Neural crest cell (in vitro differentiated cells): Measurements from ENCODE around the gene ISCA1. TPM values are rescaled to one million over a fixed set of nuclear protein-coding genes. Genes with fewer than 3 reads are reported as not detected.
"Not testable (repeated sequence)": the region's sequence is repeated elsewhere in the genome, so short reads cannot be mapped to it uniquely, and the experiment has no call there.

Experiments
- DNase-seq: peaks from one replicate; pipeline ENCODE4 v3.0.0; 2021; ENCODE audit warnings: low read depth, mixed read lengths, low spot score
- H3K27ac Mint-ChIP-seq: one replicate; pipeline ENCODE4 v1.8.0; 2021; ENCODE audit warnings: mild to moderate bottlenecking, mixed read lengths; ENCODE audit not compliant: unreplicated experiment
- H3K27me3 Mint-ChIP-seq: 2 replicates; pipeline ENCODE4 v1.8.0; 2021; ENCODE audit warnings: low read depth, mild to moderate bottlenecking, mixed read lengths
- H3K36me3 Mint-ChIP-seq: 2 replicates; pipeline ENCODE4 v1.8.0; 2021; ENCODE audit warnings: low read depth, mild to moderate bottlenecking, mixed read lengths
- H3K4me1 Mint-ChIP-seq: 2 replicates; pipeline ENCODE4 v1.8.0; 2021; ENCODE audit warnings: mixed read lengths
- H3K4me3 Mint-ChIP-seq: one replicate; pipeline ENCODE4 v1.8.0; 2021; ENCODE audit warnings: mild to moderate bottlenecking, mixed read lengths
- H3K9me3 Mint-ChIP-seq: 2 replicates; pipeline ENCODE4 v1.8.0; 2021; ENCODE audit warnings: mixed read lengths
- total RNA-seq: library from RNA; stranded (reverse); gene quantifications from 2 replicates; pipeline ENCODE4 v1.2.1, GENCODE V29; 2021
- TF ChIP-seq, protein P1 (sequence below): fragments of 200-600 bp; sonication (generic); conservative IDR thresholded peaks from 2 replicates; pipeline ENCODE4 v1.5.0; 2021; ENCODE audit warnings: antibody characterized with exemption, mild to moderate bottlenecking

The ISCA1 gene
- total RNA-seq, 1 donor from 2014 or later, result 17.3 TPM

DNA sequence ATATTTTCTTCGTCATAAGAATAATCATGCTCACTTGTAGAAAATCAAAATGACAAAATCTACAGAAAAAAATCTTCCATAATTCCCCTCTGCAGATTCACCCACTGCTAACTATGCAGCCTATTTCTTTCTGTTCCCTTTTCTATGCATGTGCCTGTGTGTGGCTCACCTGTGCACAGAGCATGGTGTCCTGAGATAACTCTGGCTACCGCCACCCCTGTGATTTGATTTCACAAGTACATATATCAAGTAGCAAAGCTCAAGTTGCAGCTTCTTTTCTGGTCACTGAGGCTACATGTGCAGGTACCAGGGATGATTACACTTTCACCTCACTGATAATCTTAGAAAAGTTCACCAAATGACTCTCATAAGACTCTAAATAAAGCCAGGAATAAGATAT is 18.4 kb upstream of the ISCA1 start:
- TF ChIP-seq, protein P1, sequence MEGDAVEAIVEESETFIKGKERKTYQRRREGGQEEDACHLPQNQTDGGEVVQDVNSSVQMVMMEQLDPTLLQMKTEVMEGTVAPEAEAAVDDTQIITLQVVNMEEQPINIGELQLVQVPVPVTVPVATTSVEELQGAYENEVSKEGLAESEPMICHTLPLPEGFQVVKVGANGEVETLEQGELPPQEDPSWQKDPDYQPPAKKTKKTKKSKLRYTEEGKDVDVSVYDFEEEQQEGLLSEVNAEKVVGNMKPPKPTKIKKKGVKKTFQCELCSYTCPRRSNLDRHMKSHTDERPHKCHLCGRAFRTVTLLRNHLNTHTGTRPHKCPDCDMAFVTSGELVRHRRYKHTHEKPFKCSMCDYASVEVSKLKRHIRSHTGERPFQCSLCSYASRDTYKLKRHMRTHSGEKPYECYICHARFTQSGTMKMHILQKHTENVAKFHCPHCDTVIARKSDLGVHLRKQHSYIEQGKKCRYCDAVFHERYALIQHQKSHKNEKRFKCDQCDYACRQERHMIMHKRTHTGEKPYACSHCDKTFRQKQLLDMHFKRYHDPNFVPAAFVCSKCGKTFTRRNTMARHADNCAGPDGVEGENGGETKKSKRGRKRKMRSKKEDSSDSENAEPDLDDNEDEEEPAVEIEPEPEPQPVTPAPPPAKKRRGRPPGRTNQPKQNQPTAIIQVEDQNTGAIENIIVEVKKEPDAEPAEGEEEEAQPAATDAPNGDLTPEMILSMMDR, result no peak
- peaks cover 5% of the 10 kb centered on the region for H3K4me1 Mint-ChIP-seq

DNA sequence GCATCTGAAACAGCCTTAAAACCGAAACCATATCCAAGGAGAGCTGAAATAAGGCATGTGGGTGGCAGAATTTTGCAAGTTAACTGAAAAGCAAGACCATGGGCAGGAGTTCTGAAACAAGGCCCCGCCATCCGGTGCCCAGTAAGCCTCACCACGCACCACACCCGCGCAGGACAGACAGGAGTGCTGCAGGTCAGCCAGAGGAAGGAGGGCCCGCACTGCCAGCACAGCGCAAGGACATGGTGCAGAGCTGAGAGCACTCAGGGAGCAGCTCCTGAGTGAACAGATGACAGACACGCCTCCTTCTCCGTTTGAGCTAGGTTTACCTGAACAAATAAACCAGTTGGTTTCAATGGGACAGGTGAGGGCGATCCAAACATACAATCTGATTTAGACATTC is 16.5 kb upstream of the ISCA1 start:
- peaks cover 4% of the 10 kb centered on the region for H3K4me1 Mint-ChIP-seq
- peaks cover 15% of the 10 kb centered on the region for H3K36me3 Mint-ChIP-seq
- no peak overlapping the region for H3K27ac Mint-ChIP-seq
- DNase-seq, result no peak
- no peaks in the 10 kb centered on the region for H3K27me3 Mint-ChIP-seq
- TF ChIP-seq, protein P1, result no peak
- no peaks in the 10 kb centered on the region for H3K9me3 Mint-ChIP-seq
- H3K4me3 Mint-ChIP-seq, result no peak overlapping the region

More for the DNA sequence above, 18.4 kb upstream of the ISCA1 start:
- H3K4me3 Mint-ChIP-seq, result no peak overlapping the region
- peaks cover 15% of the 10 kb centered on the region for H3K36me3 Mint-ChIP-seq
- no peak overlapping the region for H3K27ac Mint-ChIP-seq
- no peak for DNase-seq
- no peaks in the 10 kb centered on the region for H3K9me3 Mint-ChIP-seq
- no peaks in the 10 kb centered on the region for H3K27me3 Mint-ChIP-seq

DNA sequence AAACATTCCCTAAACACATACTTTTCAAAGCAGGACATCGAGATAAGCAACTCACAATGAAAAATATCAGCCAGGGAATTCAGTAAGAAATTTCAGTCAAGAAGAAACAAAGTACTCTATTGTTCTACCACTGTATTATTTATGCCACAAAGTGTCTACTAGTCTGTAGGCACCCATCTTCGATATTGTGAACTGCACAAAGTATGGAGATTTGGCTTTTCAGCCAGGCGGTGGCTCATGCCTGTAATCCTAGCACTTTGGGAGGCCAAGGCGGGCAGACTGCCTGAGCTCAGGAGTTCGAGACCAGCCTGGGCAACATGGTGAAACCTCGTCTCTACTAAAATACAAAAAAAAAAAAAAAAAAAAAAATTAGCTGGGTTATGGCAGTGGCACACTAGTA is 8.0 kb upstream of the ISCA1 start:
- peaks cover 25% of the 10 kb centered on the region for H3K4me1 Mint-ChIP-seq
- not testable (repeated sequence) for DNase-seq, H3K27ac Mint-ChIP-seq, H3K4me3 Mint-ChIP-seq, H3K9me3 Mint-ChIP-seq, H3K36me3 Mint-ChIP-seq, H3K27me3 Mint-ChIP-seq

DNA sequence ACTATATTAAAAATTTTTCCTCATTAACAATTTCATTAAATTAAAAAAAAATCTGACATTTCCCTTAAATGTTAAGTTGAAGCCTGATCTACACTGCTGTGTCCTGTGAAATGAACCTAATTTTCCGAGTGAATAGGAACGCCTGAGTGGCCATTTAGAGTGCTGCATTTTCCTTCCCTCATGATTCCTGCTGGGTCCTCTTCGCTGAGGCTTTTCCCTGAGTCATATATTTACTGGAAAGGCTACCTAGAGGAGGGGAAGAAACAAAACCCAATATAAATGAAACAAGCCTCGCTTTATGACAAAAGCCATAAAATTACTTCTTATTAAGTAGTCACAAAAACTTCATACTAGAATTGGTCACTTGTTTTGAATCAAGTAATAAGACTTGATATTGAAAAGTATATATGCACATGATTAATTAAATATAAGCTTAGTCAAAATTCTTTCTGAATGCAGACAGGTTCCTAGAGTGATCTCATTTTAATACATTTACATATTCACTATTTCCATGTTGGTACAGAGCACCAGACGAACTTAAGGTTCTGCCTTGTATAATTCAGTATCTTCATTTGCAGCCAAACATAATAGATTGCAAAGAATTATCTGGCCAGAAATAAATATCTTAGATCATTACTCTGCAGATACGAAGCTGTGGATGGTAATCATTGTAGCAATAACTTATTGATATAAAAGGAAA is 6.3 kb upstream of the ISCA1 start:
- TF ChIP-seq, protein P1, result no peak
- Mint-ChIP-seq H3K36me3 (no peaks in the 10 kb centered on the region), H3K4me1 (peaks cover 25% of the 10 kb centered on the region), H3K27ac (no peak overlapping the region), H3K9me3 (no peaks in the 10 kb centered on the region), H3K4me3 (peak overlapping the region; percentile 28), H3K27me3 (peaks cover 3% of the 10 kb centered on the region)
- no peak for DNase-seq

DNA sequence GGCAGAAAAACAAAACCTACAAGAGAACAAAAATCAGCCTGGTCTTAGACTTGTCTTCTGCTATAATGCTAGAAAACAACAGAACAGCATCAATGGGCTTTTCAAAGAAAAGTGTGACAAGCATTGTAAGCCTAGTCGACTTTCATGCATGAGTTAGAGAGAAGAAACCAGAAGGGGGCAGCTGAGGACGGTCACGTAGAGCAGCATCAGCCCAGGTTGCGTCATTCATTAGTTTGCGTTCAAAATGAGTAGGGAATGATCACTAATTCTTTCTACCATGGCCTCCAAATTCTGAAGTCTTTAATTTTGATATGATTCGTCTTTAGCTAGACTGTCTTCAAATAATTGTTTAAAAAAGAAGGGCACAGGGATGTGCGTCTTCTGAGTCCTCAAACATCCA is 4.7 kb upstream of the ISCA1 start:
- TF ChIP-seq, protein P1, result peak; percentile 53
- H3K4me1 Mint-ChIP-seq, result peaks cover 35% of the 10 kb centered on the region
- H3K27me3 Mint-ChIP-seq, result peaks cover 10% of the 10 kb centered on the region
- peak; percentile 30 for DNase-seq
- no peaks in the 10 kb centered on the region for H3K36me3 Mint-ChIP-seq
- peak overlapping the region; percentile 25 for H3K27ac Mint-ChIP-seq
- H3K9me3 Mint-ChIP-seq, result no peaks in the 10 kb centered on the region
- H3K4me3 Mint-ChIP-seq, result peak overlapping the region; percentile 25

GRCh38 chr9:86286278-86286677 is 3.9 kb upstream of the ISCA1 start:
- TF ChIP-seq, protein P1, result no peak
- Mint-ChIP-seq H3K27me3 (peaks cover 15% of the 10 kb centered on the region), H3K27ac (no peak overlapping the region)

More at GRCh38 chr9:86286278-86286677, 3.9 kb upstream of the ISCA1 start:
- Mint-ChIP-seq H3K36me3 (no peaks in the 10 kb centered on the region), H3K9me3 (no peaks in the 10 kb centered on the region), H3K4me3 (peak overlapping the region; percentile 25), H3K4me1 (peaks cover 39% of the 10 kb centered on the region)
- no peak for DNase-seq
